GM06990 (cell line): ENCODE results near the gene OR2H2.
A peak's percentile ranks its signal among the peaks of the same experiment; 100 is the strongest.

ENCODE experiments used
- DNase-seq: peaks from one replicate; pipeline ENCODE4 v3.0.0-alpha.2; 2011; ENCODE audit not compliant: insufficient read length; ENCODE audit errors: extremely low read depth
- H3K27me3 ChIP-seq: replicated peaks from 2 replicates; pipeline ENCODE4 v1.6.0; 2011; ENCODE audit warnings: low read length; ENCODE audit not compliant: control insufficient read depth, insufficient read depth
- H3K36me3 ChIP-seq: 2 replicates; pipeline ENCODE4 v1.5.1; 2011; ENCODE audit warnings: low read length; ENCODE audit not compliant: control insufficient read depth, insufficient read depth
- H3K4me3 ChIP-seq: replicated peaks from 2 replicates; pipeline ENCODE4 v1.5.1; 2011; ENCODE audit warnings: low read depth, mild to moderate bottlenecking, control low read depth, low read length
- TF ChIP-seq, protein P1 (sequence below): IDR thresholded peaks from 2 replicates; pipeline ENCODE4 v1.5.1; 2011; ENCODE audit warnings: low read length, control low read depth, mild to moderate bottlenecking, inconsistent platforms; ENCODE audit not compliant: insufficient read depth, poor library complexity, severe bottlenecking

OR2H2 gene

DNA sequence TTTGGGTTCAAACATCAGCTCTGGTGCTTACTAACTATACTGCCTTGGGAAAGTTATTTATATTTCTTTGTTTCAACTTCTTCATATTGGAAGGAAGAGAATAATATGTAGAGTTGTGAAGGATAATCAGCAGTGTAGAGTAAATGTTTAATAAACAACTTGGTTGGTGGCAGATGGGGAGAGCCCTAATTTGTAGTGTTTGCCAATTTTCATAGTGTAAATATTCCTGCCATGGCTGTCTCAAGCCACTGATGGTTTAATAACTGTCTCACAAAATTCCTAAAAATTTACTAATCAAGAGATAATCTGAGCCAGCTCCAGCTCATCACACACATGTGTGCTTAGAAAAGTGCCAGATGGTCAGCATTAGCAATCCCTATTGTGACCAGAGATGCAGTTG is at the start of gene OR2H2:
Gene OR2H2 (plus strand): TSS at position 301 of the 400 bp plus-strand sequence. CDS start 2,824 bp downstream, outside the sequence.
- no peak for DNase-seq
- Histone ChIP-seq H3K4me3 (no peak within 1 kb of the TSS), H3K36me3 (no peaks in the 10 kb centered on the region), H3K27me3 (no peaks in the 10 kb centered on the region; the same call in none of the 2 replicates)
- TF ChIP-seq, protein P1, sequence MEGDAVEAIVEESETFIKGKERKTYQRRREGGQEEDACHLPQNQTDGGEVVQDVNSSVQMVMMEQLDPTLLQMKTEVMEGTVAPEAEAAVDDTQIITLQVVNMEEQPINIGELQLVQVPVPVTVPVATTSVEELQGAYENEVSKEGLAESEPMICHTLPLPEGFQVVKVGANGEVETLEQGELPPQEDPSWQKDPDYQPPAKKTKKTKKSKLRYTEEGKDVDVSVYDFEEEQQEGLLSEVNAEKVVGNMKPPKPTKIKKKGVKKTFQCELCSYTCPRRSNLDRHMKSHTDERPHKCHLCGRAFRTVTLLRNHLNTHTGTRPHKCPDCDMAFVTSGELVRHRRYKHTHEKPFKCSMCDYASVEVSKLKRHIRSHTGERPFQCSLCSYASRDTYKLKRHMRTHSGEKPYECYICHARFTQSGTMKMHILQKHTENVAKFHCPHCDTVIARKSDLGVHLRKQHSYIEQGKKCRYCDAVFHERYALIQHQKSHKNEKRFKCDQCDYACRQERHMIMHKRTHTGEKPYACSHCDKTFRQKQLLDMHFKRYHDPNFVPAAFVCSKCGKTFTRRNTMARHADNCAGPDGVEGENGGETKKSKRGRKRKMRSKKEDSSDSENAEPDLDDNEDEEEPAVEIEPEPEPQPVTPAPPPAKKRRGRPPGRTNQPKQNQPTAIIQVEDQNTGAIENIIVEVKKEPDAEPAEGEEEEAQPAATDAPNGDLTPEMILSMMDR, result no peak

DNA sequence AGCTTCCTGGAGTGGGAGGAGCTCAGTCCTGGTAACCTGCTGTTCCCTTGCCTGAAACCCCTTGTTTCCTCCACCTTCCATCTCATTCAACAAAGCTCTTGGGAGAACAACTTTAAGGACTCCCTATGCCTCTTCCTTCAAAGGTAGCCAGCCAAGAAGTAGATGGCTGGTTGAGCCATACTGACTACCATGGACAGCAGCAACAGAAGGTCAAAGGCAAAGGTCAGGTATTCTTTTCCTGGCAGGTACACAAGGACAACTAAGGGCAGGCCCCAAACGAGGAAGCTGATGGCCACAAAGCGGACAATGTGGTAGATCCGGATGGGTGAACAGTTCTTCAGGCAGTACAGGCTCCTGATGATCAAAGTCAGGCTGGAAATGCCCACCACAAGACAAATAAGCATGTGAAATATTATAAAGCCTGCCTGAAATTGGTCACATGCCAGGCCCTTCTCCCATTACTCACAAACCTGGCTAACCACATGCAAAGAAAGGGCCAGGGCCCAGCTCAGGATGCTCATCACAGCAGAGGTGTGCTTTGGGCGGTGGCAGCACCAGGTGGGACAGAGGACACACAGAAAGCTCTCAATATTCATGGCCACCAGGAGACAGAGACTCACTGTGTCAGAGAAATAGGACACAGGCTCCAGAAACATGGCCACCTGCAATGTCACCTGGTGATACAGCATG is 47.1 kb upstream of the OR2H2 start:
- Histone ChIP-seq H3K27me3 (no peaks in the 10 kb centered on the region; the same call in 1 of the 2 replicates), H3K36me3 (no peaks in the 10 kb centered on the region)
- TF ChIP-seq, protein P1, result no peak

GRCh38 chr6:29547573-29547972 is 37.3 kb upstream of the OR2H2 start:
- no peak overlapping the region for H3K4me3 ChIP-seq
- no peaks in the 10 kb centered on the region; the same call in 1 of the 2 replicates for H3K27me3 ChIP-seq
- no peak for DNase-seq
- TF ChIP-seq, protein P1, result no peak
- H3K36me3 ChIP-seq, result no peaks in the 10 kb centered on the region

More for the DNA sequence above, 47.1 kb upstream of the OR2H2 start:
- H3K4me3 ChIP-seq, result no peak overlapping the region
- no peak for DNase-seq

GRCh38 chr6:29552512-29553051 is 32.3 kb upstream of the OR2H2 start:
- TF ChIP-seq, protein P1, result no peak
- Histone ChIP-seq H3K36me3 (no peaks in the 10 kb centered on the region), H3K27me3 (peaks cover 3% of the 10 kb centered on the region), H3K4me3 (no peak overlapping the region; the same call in 1 of the 2 replicates)
- no peak for DNase-seq

- Histone ChIP-seq H3K4me3 (peak overlapping the region; percentile 36), H3K27me3 (peaks cover 3% of the 10 kb centered on the region), H3K36me3 (no peaks in the 10 kb centered on the region)
- TF ChIP-seq, protein P1, result no peak
- DNase-seq, result peak; percentile 44
Observed at GRCh38 chr6:29553268-29554057, 31.5 kb upstream of the OR2H2 start.
